ENCODE data around the gene TVP23C.

Gene TVP23C

DNA sequence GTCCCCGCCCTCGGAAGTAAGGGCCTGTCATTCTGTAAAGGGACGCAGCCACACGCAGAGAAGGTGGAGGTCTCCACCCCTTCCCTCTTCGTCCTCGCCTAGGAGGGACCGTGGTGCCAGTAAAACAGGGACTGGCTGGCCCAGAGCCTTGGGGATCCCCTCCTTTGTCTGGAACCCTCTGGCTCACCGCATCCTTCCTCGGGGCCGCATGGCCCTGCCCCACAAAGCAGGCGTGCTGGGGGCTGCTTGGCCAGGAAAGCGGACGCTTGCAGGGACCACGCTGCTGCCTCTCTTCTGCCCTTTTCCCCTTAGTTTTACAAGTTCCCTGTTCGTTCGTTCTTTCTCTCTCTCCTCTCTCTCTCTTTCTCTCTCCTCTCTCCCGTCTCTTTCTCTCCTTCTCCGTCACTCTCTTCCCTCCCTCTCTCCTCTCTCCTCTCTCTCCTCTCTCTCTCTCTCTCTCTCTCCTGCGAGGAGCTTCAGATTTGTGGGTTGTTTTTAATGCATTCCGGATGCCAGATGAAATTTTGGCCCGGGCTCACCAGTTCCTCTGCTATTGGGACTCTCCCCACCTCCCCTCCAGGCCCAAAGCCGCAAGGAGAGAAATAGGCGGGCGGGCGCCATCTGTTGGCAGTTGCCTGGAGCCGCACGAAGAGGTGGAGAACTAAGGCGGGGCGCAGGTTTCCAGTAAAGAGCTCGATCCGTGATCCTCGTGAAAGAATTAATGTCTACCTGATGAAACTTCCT is 60.7 kb downstream of the TVP23C start:
- DNase-seq (ENCODE audit: low read depth, low spot score) = peak; percentile 40
- H3K4me1 ChIP-seq (ENCODE audit: insufficient read depth, insufficient read length) = no peaks in the 10 kb centered on the region
- H3K36me3 ChIP-seq (ENCODE audit: insufficient read depth, insufficient read length, low read length) = peaks cover 42% of the 10 kb centered on the region
- H3K9me3 ChIP-seq (ENCODE audit: insufficient read depth, low read length) = no peaks in the 10 kb centered on the region
- H3K4me3 ChIP-seq (ENCODE audit: insufficient read length, low read depth) = no peak overlapping the region
- peak overlapping the region; percentile 50 for H3K9ac ChIP-seq (ENCODE audit: insufficient read length, low read depth)
- no peak for TF ChIP-seq SUZ12 (IDR thresholded peaks at IDR 0.05; ENCODE audit: extremely low read depth, insufficient read depth, insufficient read length)
- no peak for TF ChIP-seq ZNF274 (IDR thresholded peaks at IDR 0.05; ENCODE audit: low read depth, low read length)
- no peak for TF ChIP-seq YY1 (IDR thresholded peaks at IDR 0.05; ENCODE audit: insufficient read depth, insufficient read length)
- H3K27me3 ChIP-seq (ENCODE audit: insufficient read depth, insufficient read length) = no peaks in the 10 kb centered on the region

DNA sequence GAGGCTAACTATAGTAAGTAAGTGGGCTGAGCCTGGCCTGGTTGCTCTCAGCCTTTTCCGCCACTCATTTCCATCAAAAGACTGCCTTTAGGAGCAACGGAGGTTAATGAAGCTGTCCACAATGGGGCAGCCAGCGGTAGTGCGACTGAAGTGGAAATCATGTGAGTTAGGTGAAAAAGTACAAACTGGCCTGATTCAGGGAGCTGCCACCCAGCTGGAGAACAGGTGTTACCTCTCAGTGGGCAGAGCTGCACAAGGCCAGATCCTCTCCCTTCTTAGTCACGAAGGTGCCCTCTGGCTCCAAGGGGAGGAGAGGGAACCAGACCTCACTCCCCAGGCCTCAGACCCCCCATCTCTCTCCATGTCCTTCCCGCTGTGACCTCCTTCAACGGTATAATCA is 61.5 kb downstream of the TVP23C start:
- Histone ChIP-seq H3K36me3 (ENCODE audit: insufficient read depth, insufficient read length, low read length) (peaks cover 40% of the 10 kb centered on the region), H3K9me3 (ENCODE audit: insufficient read depth, low read length) (no peaks in the 10 kb centered on the region), H3K4me1 (ENCODE audit: insufficient read depth, insufficient read length) (no peaks in the 10 kb centered on the region), H3K4me3 (ENCODE audit: insufficient read length, low read depth) (no peak overlapping the region), H3K27me3 (ENCODE audit: insufficient read depth, insufficient read length) (no peaks in the 10 kb centered on the region), H3K9ac (ENCODE audit: insufficient read length, low read depth) (no peak overlapping the region)
- TF ChIP-seq YY1 (IDR thresholded peaks at IDR 0.05; ENCODE audit: insufficient read depth, insufficient read length) (no peak), SUZ12 (IDR thresholded peaks at IDR 0.05; ENCODE audit: extremely low read depth, insufficient read depth, insufficient read length) (no peak), ZNF274 (IDR thresholded peaks at IDR 0.05; ENCODE audit: low read depth, low read length) (no peak)
- DNase-seq (ENCODE audit: low read depth, low spot score) = no peak

DNA sequence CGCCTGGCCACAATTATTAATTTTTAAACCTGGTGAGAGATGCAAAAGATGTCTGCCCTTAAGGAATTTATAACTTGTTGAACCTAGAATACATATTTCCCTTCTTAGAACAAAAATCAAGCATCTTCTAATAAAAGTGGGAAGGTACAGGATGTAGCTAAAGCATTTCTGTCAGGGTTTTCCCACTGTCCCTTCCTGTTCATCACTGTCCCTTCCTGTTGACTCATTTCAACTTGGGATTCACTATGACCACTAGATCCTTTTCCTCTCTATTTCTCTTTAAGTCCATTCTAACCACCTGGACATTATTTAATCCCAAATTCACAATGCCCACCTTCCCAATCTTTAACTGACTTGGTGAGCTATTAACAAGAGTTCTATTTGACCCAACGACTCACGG is 62.0 kb downstream of the TVP23C start:
- no peak for DNase-seq (ENCODE audit: low read depth, low spot score)
- Histone ChIP-seq H3K27me3 (ENCODE audit: insufficient read depth, insufficient read length) (no peaks in the 10 kb centered on the region), H3K9ac (ENCODE audit: insufficient read length, low read depth) (no peak overlapping the region), H3K36me3 (ENCODE audit: insufficient read depth, insufficient read length, low read length) (peaks cover 44% of the 10 kb centered on the region), H3K4me3 (ENCODE audit: insufficient read length, low read depth) (no peak overlapping the region), H3K9me3 (ENCODE audit: insufficient read depth, low read length) (no peaks in the 10 kb centered on the region), H3K4me1 (ENCODE audit: insufficient read depth, insufficient read length) (no peaks in the 10 kb centered on the region)
- no peak for TF ChIP-seq SUZ12 (IDR thresholded peaks at IDR 0.05; ENCODE audit: extremely low read depth, insufficient read depth, insufficient read length)
- no peak for TF ChIP-seq ZNF274 (IDR thresholded peaks at IDR 0.05; ENCODE audit: low read depth, low read length)
- no peak for TF ChIP-seq YY1 (IDR thresholded peaks at IDR 0.05; ENCODE audit: insufficient read depth, insufficient read length)

DNA sequence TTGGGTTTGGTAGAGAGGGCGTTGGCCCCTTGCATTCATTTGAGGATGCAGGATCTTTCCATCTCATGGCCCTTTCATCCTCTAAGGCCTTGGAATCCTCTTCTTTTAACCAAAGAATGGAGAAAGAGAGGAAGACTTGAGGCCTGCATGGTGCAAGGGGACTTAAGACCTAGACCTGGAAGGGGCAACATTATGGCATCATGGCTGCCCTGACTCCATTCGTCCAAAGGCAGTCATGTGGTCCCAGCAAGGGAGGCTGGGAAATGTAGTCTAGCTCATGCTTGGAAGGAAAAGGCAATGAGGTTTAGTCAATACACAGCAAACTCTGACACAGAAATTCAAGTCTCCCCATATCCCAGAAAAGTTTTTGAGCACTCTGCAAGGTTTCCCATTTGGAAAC is 65.2 kb downstream of the TVP23C start:
- H3K4me1 ChIP-seq (ENCODE audit: insufficient read depth, insufficient read length) = peaks cover 3% of the 10 kb centered on the region
- H3K4me3 ChIP-seq (ENCODE audit: insufficient read length, low read depth) = no peak overlapping the region
- H3K9ac ChIP-seq (ENCODE audit: insufficient read length, low read depth) = no peak overlapping the region
- H3K9me3 ChIP-seq (ENCODE audit: insufficient read depth, low read length) = no peaks in the 10 kb centered on the region
- TF ChIP-seq YY1 (IDR thresholded peaks at IDR 0.05; ENCODE audit: insufficient read depth, insufficient read length) (peak; percentile 49), SUZ12 (IDR thresholded peaks at IDR 0.05; ENCODE audit: extremely low read depth, insufficient read depth, insufficient read length) (no peak)
- H3K27me3 ChIP-seq (ENCODE audit: insufficient read depth, insufficient read length) = no peaks in the 10 kb centered on the region
- H3K36me3 ChIP-seq (ENCODE audit: insufficient read depth, insufficient read length, low read length) = peaks cover 49% of the 10 kb centered on the region
- DNase-seq (ENCODE audit: low read depth, low spot score) = peak; percentile 23

DNA sequence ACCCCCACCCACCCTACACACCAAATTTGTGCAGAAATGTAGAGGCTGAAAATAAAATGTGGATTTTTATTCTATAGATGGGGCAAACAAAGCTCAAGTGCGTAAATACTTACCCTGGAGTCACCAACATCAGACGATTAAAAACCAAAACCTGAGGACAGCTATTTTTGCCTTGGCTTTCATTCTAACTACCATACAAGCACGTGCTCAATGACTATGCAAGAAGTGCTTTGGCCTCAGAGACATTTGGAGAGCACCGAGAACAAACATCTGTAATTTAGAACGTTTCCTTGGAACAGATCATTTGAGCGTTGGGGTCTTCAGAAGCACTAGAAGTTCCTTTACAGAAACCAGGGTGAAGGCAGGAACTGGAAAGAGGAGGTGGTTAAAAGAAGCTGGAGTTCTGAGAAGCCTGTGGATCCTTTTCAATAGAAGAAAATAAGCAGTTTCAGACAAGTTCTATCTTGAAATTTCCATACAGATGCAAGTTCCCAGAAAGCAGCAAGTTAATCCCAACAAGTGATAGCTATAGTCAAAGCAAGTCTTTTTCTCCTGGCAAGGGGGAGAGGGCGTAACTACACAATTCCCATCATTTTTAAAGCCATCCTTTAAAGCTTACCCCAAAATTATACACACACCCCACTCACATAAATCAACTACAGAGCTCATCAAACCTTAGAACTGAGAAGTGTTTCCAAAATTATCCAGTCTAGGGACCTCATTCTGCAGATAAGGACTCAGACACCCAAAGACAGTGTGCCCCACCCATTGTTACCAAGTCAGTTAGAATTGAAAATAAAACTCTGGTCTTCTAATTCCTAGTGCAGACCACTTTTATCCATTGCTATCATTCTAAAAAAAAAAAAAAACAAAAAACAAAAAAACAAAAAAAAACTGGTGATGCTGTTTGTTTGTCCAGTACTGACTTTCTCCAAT is 66.3 kb downstream of the TVP23C start:
- H3K9me3 ChIP-seq (ENCODE audit: insufficient read depth, low read length) = no peaks in the 10 kb centered on the region
- H3K36me3 ChIP-seq (ENCODE audit: insufficient read depth, insufficient read length, low read length) = peaks cover 45% of the 10 kb centered on the region
- no peak overlapping the region for H3K9ac ChIP-seq (ENCODE audit: insufficient read length, low read depth)
- no peak for TF ChIP-seq SUZ12 (IDR thresholded peaks at IDR 0.05; ENCODE audit: extremely low read depth, insufficient read depth, insufficient read length)
- TF ChIP-seq ZNF274 (IDR thresholded peaks at IDR 0.05; ENCODE audit: low read depth, low read length) = no peak
- no peak for TF ChIP-seq YY1 (IDR thresholded peaks at IDR 0.05; ENCODE audit: insufficient read depth, insufficient read length)
- no peak overlapping the region for H3K4me3 ChIP-seq (ENCODE audit: insufficient read length, low read depth)
- H3K4me1 ChIP-seq (ENCODE audit: insufficient read depth, insufficient read length) = peaks cover 3% of the 10 kb centered on the region
- no peaks in the 10 kb centered on the region for H3K27me3 ChIP-seq (ENCODE audit: insufficient read depth, insufficient read length)
- DNase-seq (ENCODE audit: low read depth, low spot score) = no peak

DNA sequence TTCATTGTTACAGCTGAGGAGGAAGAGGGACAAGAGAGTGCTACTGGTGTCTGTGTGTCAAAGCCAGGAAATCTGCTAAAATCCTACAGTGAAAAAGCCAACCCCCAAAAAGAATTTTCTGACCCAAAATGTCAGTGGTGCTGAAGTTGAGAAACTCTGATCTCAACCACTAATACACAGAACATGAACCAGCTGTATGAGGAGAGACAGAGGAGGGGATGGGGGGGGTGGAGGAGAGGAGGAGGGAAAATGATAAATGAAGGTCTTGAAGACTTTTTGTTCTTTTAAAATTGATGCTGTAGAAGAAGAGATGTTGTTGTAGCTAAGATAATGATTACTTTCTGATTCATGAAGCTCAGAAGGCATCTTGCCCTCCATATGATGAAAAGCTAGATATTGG is 68.5 kb downstream of the TVP23C start:
- H3K36me3 ChIP-seq (ENCODE audit: insufficient read depth, insufficient read length, low read length) = peaks cover 32% of the 10 kb centered on the region
- H3K4me1 ChIP-seq (ENCODE audit: insufficient read depth, insufficient read length) = peaks cover 7% of the 10 kb centered on the region
- DNase-seq (ENCODE audit: low read depth, low spot score) = no peak
- H3K9ac ChIP-seq (ENCODE audit: insufficient read length, low read depth) = no peak overlapping the region
- H3K4me3 ChIP-seq (ENCODE audit: insufficient read length, low read depth) = no peak overlapping the region
- no peak for TF ChIP-seq SUZ12 (IDR thresholded peaks at IDR 0.05; ENCODE audit: extremely low read depth, insufficient read depth, insufficient read length)
- TF ChIP-seq ZNF274 (IDR thresholded peaks at IDR 0.05; ENCODE audit: low read depth, low read length) = no peak
- no peak for TF ChIP-seq YY1 (IDR thresholded peaks at IDR 0.05; ENCODE audit: insufficient read depth, insufficient read length)
- H3K9me3 ChIP-seq (ENCODE audit: insufficient read depth, low read length) = no peaks in the 10 kb centered on the region
- H3K27me3 ChIP-seq (ENCODE audit: insufficient read depth, insufficient read length) = no peaks in the 10 kb centered on the region

DNA sequence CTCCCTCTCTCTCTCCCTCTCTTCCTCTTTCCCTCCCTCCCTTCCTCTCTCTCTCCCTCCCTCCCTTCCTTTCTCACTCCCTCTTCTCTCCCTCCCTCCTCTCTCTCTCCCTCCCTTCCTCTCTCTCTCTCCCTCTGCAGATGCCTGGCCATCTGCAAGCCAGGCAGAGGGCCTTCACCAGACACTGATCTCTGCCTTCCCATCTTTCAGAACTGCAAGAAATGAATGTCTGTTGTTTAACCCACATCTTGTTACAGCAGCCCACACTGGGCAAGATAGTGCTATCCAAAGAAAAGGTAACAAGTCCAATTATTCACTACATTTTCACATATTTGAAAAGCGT is 69.6 kb downstream of the TVP23C start:
- H3K27me3 ChIP-seq (ENCODE audit: insufficient read depth, insufficient read length) = no peaks in the 10 kb centered on the region
- DNase-seq (ENCODE audit: low read depth, low spot score) = no peak
- TF ChIP-seq SUZ12 (IDR thresholded peaks at IDR 0.05; ENCODE audit: extremely low read depth, insufficient read depth, insufficient read length) (no peak), ZNF274 (IDR thresholded peaks at IDR 0.05; ENCODE audit: low read depth, low read length) (no peak), YY1 (IDR thresholded peaks at IDR 0.05; ENCODE audit: insufficient read depth, insufficient read length) (no peak)
- no peaks in the 10 kb centered on the region for H3K9me3 ChIP-seq (ENCODE audit: insufficient read depth, low read length)
- peaks cover 21% of the 10 kb centered on the region for H3K36me3 ChIP-seq (ENCODE audit: insufficient read depth, insufficient read length, low read length)
- peaks cover 7% of the 10 kb centered on the region for H3K4me1 ChIP-seq (ENCODE audit: insufficient read depth, insufficient read length)
- no peak overlapping the region for H3K9ac ChIP-seq (ENCODE audit: insufficient read length, low read depth)
- H3K4me3 ChIP-seq (ENCODE audit: insufficient read length, low read depth) = no peak overlapping the region

All from NT2/D1 (cell line).